HCT116 (cell line): ENCODE data around the gene PRKRIP1. TPM values are rescaled to one million over a fixed set of nuclear protein-coding genes. Genes with fewer than 3 reads are reported as not detected.

Source experiments
- ATAC-seq: fragments of 200-7000 bp; cut with Tn5 transposase; 2 replicates; pipeline ENCODE4 v1.9.1; 2020; ENCODE audit warnings: mild to moderate bottlenecking, moderate library complexity
- BruUV-seq: library from RNA; stranded (reverse); fragments of 400-500 nt; replicated peaks from 2 replicates; lab custom pipeline; 2021; lab: Mats Ljungman, UMichigan
- CTCF ChIA-PET: fragments of 300-600 bp; sonication (Branson Sonifier 250); formaldehyde crosslinking; loops from one replicate; lab custom pipeline; 2021; ENCODE audit warnings: antibody characterized with exemption; lab: Charles Lee
- POLR2A ChIA-PET: fragments of 300-600, 350-600 bp; sonication (Branson Sonifier 250); formaldehyde crosslinking; loops from one replicate; lab custom pipeline; 2021; ENCODE audit warnings: antibody characterized with exemption; lab: Charles Lee
- RAD21 ChIA-PET, 2 experiments: fragments of 300-600 bp; sonication (Branson Sonifier 250); formaldehyde crosslinking; loops; one replicate each; lab custom pipeline; 2023; ENCODE audit warnings: low total read pairs in 2 of 2; ENCODE audit not compliant: uncharacterized antibody in 2 of 2, unreplicated experiment in 2 of 2, low non-redundant PET in 1 of 2; lab: Charles Lee
- DNase-seq: peaks from one replicate; pipeline ENCODE4 v3.0.0-alpha.2; 2010; ENCODE audit warnings: low read depth, low spot score
- H2AFZ ChIP-seq: fragments of 200-600 bp; shearing (Covaris generic), sonication (generic); 2 replicates; pipeline ENCODE4 v1.6.1; 2017; ENCODE audit warnings: low read depth, mixed run types, mixed read lengths, antibody characterized with exemption, low read length; ENCODE audit not compliant: poor library complexity, severe bottlenecking
- H3K27ac ChIP-seq: 2 replicates; pipeline ENCODE4 v1.5.1; 2012; ENCODE audit warnings: low read depth, low read length
- H3K27me3 ChIP-seq: fragments of 200-600 bp; sonication (generic); 2 replicates; pipeline ENCODE4 v1.6.1; 2016; ENCODE audit warnings: mixed run types, low read length, mixed read lengths; ENCODE audit not compliant: insufficient read depth
- H3K36me3 ChIP-seq, 2 experiments: fragments of 200-500 bp in 1 of 2; fragments of 200-600 bp in 1 of 2; sonication (Bioruptor generic) in 1 of 2; sonication (generic) in 1 of 2; 2 replicates each; pipeline versions ENCODE4 v1.5.1 to v1.6.1; 2014 to 2016; ENCODE audit warnings: low read length in 2 of 2, inconsistent platforms in 1 of 2, mixed read lengths in 1 of 2, mixed run types in 1 of 2; ENCODE audit not compliant: insufficient read depth in 2 of 2, control insufficient read depth in 1 of 2
- H3K4me1 ChIP-seq, 2 experiments: fragments of 200-600 bp in 1 of 2; sonication (generic) in 1 of 2; 2 replicates each; pipeline versions ENCODE4 v1.5.1 to v1.6.1; 2012 to 2017; ENCODE audit warnings: low read length in 2 of 2, inconsistent platforms in 1 of 2, mild to moderate bottlenecking in 1 of 2, mixed read lengths in 1 of 2, mixed run types in 1 of 2, moderate library complexity in 1 of 2; ENCODE audit not compliant: insufficient read depth in 2 of 2, control insufficient read depth in 1 of 2
- H3K4me2 ChIP-seq: fragments of 200-600 bp; sonication (generic); 2 replicates; pipeline ENCODE4 v1.6.1; 2017; ENCODE audit warnings: mixed run types, low read length, mixed read lengths
- H3K4me3 ChIP-seq, 2 experiments: fragments of 200-600 bp in 1 of 2; sonication (generic) in 1 of 2; replicated peaks in 1 of 2; 2 replicates each; pipeline ENCODE4 v1.5.1; 2011 to 2016; ENCODE audit warnings: low read length in 2 of 2, control low read depth in 1 of 2, low read depth in 1 of 2, mild to moderate bottlenecking in 1 of 2, mixed read lengths in 1 of 2, mixed run types in 1 of 2
- H3K79me2 ChIP-seq: fragments of 200-600 bp; sonication (generic); 2 replicates; pipeline ENCODE4 v1.6.1; 2017; ENCODE audit warnings: mild to moderate bottlenecking, mixed run types, low read length, moderate library complexity, mixed read lengths; ENCODE audit not compliant: insufficient read depth
- H3K9ac ChIP-seq: fragments of 200-600 bp; sonication (generic); 2 replicates; pipeline ENCODE4 v1.6.1; 2016; ENCODE audit warnings: low read length, mixed read lengths
- H3K9me2 ChIP-seq: fragments of 200-600 bp; sonication (generic), shearing (Covaris generic); 2 replicates; pipeline ENCODE4 v1.6.1; 2017; ENCODE audit warnings: mixed run types, mild to moderate bottlenecking, moderate library complexity; ENCODE audit not compliant: insufficient read depth
- H3K9me3 ChIP-seq, 2 experiments: fragments of 200-500 bp in 1 of 2; fragments of 200-600 bp in 1 of 2; sonication (Bioruptor generic) in 1 of 2; sonication (generic) in 1 of 2; 2 replicates each; pipeline ENCODE4 v1.6.1; 2014 to 2017; ENCODE audit warnings: low read length in 2 of 2, mixed read lengths in 2 of 2, inconsistent platforms in 1 of 2, low read depth in 1 of 2, mild to moderate bottlenecking in 1 of 2, mixed run types in 1 of 2, moderate library complexity in 1 of 2; ENCODE audit not compliant: control insufficient read depth in 1 of 2, insufficient read depth in 1 of 2
- H4K20me1 ChIP-seq: fragments of 200-600 bp; sonication (generic), shearing (Covaris generic); 2 replicates; pipeline ENCODE4 v1.6.1; 2017; ENCODE audit warnings: mixed run types, mild to moderate bottlenecking, moderate library complexity; ENCODE audit not compliant: insufficient read depth
- EZH2 ChIP-seq: fragments of 200-600 bp; sonication (generic); IDR thresholded peaks from 2 replicates; pipeline ENCODE4 v1.6.1; 2017; ENCODE audit warnings: antibody characterized with exemption, mixed run types
- FOSL1 ChIP-seq: IDR thresholded peaks from 2 replicates; pipeline ENCODE4 v1.6.1; 2012; ENCODE audit warnings: low read depth
- POLR2AphosphoS5 ChIP-seq: IDR thresholded peaks from 2 replicates; pipeline ENCODE4 v1.6.1; 2011; ENCODE audit warnings: mild to moderate bottlenecking, low read depth, low read length, moderate library complexity
- RAD21 ChIP-seq: IDR thresholded peaks from 2 replicates; pipeline ENCODE4 v1.6.1; 2012; ENCODE audit warnings: low read depth, mild to moderate bottlenecking
- SP1 ChIP-seq: IDR thresholded peaks from 2 replicates; pipeline ENCODE4 v1.6.1; 2012; ENCODE audit warnings: low read depth
- TCF7L2 ChIP-seq: IDR thresholded peaks from 2 replicates; pipeline ENCODE4 v1.7.0; 2011; ENCODE audit warnings: borderline replicate concordance, inconsistent platforms; ENCODE audit not compliant: insufficient read depth, insufficient read length; ENCODE audit errors: extremely low read depth
- YY1 ChIP-seq: IDR thresholded peaks from 2 replicates; pipeline ENCODE4 v1.6.1; 2011; ENCODE audit warnings: low read length, low read depth, moderate library complexity, mild to moderate bottlenecking; ENCODE audit not compliant: insufficient replicate concordance; ENCODE audit errors: extremely low read depth
- ZFX ChIP-seq: fragments of 450-650 bp; IDR thresholded peaks from 2 replicates; pipeline ENCODE4 v1.6.1; 2017
- intact Hi-C: fragments of 100-400 bp; cut with micrococcal nuclease; formaldehyde crosslinking; loops from 2 replicates; pipeline ENCODE4 v1.10.0; 2022
- total RNA-seq: library from RNA; stranded (reverse); gene quantifications from one replicate; pipeline ENCODE4 v1.2.1, GENCODE V29; 2021; ENCODE audit not compliant: unreplicated experiment
- TF ChIP-seq, protein P1 (sequence below): IDR thresholded peaks from 2 replicates; pipeline ENCODE4 v1.6.1; 2011; ENCODE audit warnings: mild to moderate bottlenecking, low read length, moderate library complexity; ENCODE audit not compliant: insufficient replicate concordance; ENCODE audit errors: extremely low read depth
- TF ChIP-seq, protein P2 (sequence below): IDR thresholded peaks from 2 replicates; pipeline ENCODE4 v1.6.1; 2012

The PRKRIP1 gene
- total RNA-seq, 1 experiment from 2014 or later, result 23.0 TPM

DNA sequence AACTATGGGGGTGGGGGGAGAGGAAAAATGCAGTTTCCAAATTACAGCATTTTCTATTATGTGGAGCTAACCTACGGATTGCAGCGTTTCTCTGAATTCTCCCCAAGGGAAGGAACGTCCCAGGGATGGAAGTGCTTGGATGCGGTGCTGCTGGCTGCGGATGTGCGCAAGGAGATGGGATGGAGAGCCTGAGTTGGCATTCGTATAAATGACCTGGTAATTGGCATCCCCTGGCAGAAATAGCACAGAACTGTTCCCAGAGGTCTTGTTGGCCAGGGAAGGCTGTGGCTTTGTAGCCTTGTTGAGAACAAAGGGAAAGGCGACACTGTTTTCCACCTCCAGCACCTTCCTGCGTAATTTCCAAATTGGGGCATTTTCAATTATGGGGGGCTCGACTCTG, 40.0 kb downstream of the PRKRIP1 start:
- no peak overlapping the region for H3K4me2 ChIP-seq

More for the DNA sequence above, 40.0 kb downstream of the PRKRIP1 start:
- ChIA-PET RAD21 (no interaction called here), CTCF (no interaction called here), POLR2A (no interaction called here)
- Histone ChIP-seq H3K9me2 (no peaks in the 10 kb centered on the region), H3K4me1 (peaks cover 34 to 67% of the 10 kb centered on the region in 2 experiments), H3K9me3 (no peaks in the 10 kb centered on the region), H4K20me1 (no peaks in the 10 kb centered on the region), H3K27me3 (no peaks in the 10 kb centered on the region), H3K27ac (no peak overlapping the region), H3K4me3 (no peak overlapping the region), H3K9ac (no peak overlapping the region), H3K79me2 (no peaks in the 10 kb centered on the region; the same call in 1 of the 2 replicates), H2AFZ (no peak overlapping the region), H3K36me3 (0 out of 4 replicates have a peak, but pooled peaks cover 0 to 3% of the 10 kb centered on the region in 2 experiments)
- intact Hi-C loops, result no loop called here
- TSS peak; percentile 34 for BruUV-seq
- ATAC-seq (no peak), DNase-seq (no peak)
- TF ChIP-seq FOSL1 (no peak), YY1 (no peak), RAD21 (no peak), SP1 (no peak), POLR2AphosphoS5 (no peak), EZH2 (no peak), TCF7L2 (no peak), ZFX (no peak)
- TF ChIP-seq, protein P1, sequence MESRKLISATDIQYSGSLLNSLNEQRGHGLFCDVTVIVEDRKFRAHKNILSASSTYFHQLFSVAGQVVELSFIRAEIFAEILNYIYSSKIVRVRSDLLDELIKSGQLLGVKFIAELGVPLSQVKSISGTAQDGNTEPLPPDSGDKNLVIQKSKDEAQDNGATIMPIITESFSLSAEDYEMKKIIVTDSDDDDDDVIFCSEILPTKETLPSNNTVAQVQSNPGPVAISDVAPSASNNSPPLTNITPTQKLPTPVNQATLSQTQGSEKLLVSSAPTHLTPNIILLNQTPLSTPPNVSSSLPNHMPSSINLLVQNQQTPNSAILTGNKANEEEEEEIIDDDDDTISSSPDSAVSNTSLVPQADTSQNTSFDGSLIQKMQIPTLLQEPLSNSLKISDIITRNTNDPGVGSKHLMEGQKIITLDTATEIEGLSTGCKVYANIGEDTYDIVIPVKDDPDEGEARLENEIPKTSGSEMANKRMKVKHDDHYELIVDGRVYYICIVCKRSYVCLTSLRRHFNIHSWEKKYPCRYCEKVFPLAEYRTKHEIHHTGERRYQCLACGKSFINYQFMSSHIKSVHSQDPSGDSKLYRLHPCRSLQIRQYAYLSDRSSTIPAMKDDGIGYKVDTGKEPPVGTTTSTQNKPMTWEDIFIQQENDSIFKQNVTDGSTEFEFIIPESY, result no peak
- TF ChIP-seq, protein P2, sequence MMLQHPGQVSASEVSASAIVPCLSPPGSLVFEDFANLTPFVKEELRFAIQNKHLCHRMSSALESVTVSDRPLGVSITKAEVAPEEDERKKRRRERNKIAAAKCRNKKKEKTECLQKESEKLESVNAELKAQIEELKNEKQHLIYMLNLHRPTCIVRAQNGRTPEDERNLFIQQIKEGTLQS, result no peak
